ENCODE results near the gene TTLL10.

The TTLL10 gene

GRCh38 chr1:1237874-1238701 is 64.4 kb downstream of the TTLL10 start:
- DNase-seq: no peak

DNA sequence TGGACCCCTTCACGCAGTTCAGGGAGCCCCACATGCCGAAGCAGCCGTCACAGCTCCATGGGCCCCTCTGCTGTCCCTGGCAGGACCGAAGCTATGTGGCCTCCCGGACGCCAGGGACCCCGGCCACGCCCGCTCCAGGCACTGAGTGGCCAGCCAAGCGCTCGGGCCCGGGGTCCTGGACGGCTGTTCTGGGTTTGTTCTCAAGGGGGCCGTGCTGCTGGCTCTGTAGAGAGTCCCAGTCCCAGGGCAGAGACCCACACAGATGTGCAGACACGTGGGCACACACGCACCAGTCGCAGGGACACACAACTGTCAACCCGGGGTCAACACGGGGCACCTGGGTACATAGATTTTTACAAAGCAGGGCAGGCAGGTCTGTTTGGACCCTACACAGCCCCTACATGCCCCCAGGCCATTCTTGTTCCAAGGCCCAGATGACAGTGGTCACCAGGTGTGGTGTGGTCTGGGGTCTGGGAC is 65.1 kb downstream of the TTLL10 start:
- no peak for DNase-seq

DNA sequence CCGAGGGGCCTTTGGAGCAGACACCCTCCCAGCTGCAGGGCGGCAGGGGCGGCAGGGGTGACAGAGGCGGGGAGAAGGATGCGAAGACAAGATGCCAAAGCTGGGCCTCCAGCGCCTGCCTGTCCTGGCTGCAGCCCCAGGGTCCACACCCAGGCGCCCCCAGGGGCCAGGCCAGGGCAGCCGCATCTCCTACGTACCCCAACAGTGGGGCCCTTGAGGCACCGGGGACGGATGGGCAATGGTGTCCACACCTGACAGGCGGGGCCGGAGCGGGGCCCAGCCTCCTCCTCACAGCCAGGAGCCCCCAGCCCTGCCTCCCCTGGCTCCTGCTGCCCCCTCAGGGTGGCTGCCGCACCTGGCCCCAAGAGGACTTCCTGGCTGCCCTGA is 65.5 kb downstream of the TTLL10 start:
- DNase-seq: no peak

DNA sequence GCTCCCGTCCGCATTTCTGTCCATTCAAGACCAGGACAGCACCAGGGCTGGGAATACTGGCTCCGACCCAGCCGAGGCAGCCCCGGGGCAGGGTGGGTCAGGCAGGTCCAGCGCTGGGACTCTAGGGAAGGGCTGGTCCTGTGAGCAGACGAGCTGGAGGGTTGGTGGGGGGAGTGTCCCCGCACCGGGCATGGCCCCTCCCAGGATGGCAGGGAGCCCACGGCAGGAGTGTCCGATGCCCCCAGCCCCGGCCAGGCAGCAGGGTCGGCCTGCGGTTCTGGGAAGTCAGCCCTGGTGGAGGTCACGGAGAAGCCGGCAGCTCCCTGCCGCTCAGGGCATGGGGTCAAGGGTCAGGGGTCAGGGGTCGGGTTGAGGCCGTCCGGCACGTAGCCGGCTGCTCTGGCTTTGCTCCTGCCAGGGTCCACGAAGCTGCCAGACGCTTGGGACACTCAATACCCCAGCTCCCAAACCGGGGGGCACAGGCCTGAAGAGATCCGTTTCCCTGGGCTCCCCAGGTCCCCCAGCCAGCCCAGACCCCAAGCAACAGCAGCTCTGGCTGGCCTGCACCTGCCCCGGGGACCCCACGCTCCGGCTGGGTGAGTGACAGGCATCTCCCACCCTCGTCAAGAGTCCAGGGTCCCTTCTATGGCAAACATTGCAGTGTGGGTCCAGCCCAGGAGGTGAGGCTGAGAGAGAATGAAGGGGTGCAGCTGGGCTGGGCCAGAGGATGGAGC is 66.1 kb downstream of the TTLL10 start:
- DNase-seq: no peak

DNA sequence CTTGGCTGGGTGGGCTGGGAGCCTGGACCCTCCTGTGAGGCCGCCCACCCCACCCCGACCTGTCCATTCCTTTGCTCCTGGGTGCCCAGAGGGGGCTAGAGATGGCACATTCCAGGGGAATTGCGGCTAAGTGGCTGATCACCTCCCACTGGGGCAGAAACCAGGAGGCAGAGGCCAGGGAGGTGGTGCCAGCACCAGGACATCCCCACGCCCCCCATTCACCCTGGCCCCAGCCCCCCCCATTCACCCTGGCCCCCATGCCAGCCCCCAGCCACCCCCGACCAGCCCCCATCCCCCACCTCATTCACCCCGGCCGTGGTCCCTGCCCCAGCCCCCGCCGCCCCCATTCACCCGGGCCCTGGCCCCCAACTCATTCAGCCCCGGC is 66.7 kb downstream of the TTLL10 start:
- no peak for DNase-seq

- no peak for DNase-seq
Measured at GRCh38 chr1:1240822-1241587, 67.3 kb downstream of the TTLL10 start.

GRCh38 chr1:1241588-1242219 is 68.0 kb downstream of the TTLL10 start:
- DNase-seq: no peak

DNA sequence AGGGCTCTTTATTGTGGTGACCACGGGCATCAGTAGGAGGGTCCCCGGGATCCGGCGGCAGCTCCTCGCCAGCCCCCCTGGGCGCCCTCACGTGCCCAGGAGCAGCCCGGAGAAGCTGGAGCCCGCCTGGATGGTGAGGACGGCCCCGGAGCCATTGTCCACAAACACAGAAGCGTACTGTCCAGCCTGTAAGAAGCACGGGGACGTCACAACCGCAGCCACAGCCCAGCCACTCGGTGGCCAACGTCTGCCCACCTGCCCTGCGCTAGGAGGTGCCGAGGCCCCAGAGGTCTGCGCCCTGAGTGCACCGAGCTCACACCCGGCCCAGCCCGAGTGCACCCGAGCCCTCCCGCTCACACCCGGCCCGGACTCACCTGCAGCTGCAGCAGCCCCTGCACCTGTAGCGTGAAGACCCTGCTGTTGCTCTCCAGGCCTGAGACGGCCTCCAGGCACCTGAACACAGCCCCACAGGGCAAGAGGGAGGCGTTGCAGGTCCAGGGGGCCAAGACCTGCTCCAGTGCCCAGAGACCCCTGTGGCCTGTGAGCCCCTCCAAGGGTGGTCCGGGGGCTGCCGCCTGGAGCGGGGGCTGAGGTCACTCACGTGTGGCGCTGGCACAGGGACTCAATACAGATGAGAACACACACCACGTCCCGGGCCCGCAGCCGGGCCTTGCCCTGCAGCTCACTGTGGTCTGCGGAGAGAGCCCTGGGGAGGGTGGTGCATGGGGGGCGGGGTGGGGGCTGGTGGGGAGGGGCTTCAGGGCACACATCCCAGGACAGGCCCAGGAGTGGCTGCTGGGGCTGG is 69.0 kb downstream of the TTLL10 start:
- DNase-seq: no peak

GRCh38 chr1:1243266-1243660 is 69.6 kb downstream of the TTLL10 start:
- DNase-seq: no peak

DNA sequence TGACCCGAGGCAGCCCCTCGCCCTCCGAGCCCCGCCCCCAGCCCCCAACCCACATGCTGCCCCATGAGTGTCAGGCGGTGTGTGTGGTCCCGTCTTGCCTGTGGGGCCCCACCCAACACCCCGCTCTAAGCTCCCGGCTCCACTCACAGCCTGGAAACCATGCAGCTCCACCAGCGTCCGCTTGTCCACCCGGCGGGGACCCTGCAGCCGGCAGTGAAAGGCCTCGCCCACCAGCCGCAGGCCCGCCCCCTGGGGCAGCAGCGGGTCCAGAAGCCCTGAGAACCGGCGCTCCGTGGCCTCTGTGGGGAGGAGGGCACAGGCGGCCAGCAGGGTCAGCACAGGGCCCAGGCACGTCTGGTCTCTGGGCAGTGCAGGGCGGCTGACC is 70.1 kb downstream of the TTLL10 start:
- DNase-seq: no peak

DNA sequence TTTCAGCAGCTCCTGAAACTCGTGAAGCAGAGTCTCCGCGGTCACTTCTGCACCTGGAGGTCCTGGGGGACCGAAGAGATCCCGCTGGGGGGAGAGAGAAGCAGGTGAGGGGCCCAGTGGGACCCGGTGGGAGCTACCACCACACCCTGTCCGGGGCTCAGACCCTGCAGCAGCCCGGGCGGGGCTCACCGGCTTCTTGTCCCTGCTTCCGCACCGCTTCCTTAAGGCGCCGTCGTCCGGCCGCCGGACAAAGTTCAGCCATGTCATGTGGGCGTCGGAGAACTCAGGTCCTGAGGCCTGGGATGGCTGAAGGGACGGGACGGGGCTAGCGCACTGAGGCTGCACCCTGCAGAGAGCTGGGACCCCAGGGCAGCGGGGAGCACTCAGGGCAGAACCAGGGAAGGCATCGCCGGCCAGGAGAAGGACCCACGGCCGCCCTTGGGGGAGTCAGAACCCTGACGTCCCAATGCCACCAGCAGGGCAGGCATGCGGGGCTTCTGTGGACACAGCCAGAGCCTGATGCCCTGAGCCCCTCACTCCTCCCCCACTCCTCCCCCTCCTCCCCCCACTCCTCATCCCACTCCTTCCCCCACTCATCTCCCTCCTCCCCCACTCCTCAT is 70.6 kb downstream of the TTLL10 start:
- DNase-seq: no peak

- DNase-seq: no peak
Measured at GRCh38 chr1:1245178-1245816, 71.6 kb downstream of the TTLL10 start.

DNA sequence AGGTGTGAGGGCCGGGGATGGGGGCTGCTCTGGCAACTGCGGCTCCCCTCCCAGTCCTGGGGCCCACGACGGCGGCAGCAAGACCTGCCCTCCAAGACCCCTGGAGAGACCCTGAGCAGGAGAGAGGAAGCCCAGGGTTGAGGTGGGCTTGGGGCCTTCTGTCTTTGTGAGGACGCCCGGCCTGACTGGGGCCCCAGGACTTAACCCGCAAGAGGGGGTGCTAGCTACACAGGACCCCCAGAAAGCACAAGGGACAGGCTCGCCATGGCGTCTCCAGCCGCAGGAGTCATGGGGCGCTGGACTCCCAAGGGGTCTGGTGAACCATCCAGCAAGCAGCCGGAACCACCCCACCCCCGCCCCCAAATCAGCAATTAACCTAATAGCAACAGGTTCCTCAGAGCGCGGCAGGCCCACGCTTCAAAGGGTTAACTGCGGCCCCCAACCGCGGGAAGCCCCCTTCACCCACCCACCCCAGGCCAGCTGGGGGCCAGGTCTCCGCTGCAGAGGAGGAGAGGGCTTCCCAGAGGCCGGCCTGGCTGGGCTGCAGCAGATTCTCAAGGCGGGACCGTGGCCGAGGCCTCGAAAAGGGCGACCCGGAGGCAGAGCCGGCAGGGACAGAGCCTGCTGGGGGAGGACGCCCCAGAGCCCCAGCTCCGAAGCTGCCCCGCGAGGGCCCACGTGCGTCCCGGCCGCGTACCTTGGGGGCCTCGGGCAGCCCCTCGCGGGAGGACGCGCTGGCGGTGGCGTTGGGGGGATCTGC is 72.3 kb downstream of the TTLL10 start:
- DNase-seq: no peak

GRCh38 chr1:1246577-1247340 is 73.1 kb downstream of the TTLL10 start, which contains the start of gene C1QTNF12:
Gene C1QTNF12 (minus strand): TSS chr1:1246722. CDS start chr1:1246690, 32 bp downstream.
- DNase-seq: no peak

- DNase-seq: no peak
Measured at GRCh38 chr1:1247341-1247913, 73.7 kb downstream of the TTLL10 start.

Measured in stimulated activated CD4-positive, alpha-beta T cell treated with anti-CD3 and anti-CD28 coated beads, Interleukin-2, amount 100 ng/mL, for 24 hours (primary cell).